ENCODE data around the gene FBXW2. TPM values are rescaled to one million over a fixed set of nuclear protein-coding genes. Genes with fewer than 3 reads are reported as not detected.

FBXW2 gene
- total RNA-seq, 1 experiment from 2014 or later, result 69.6 TPM

GRCh38 chr9:120714846-120715388 is 78.3 kb downstream of the FBXW2 start:
- peak overlapping the region; percentile 69 for H3K27ac ChIP-seq
- no peaks in the 10 kb centered on the region for H3K9me3 ChIP-seq (ENCODE audit: insufficient read depth, low read depth)
- ChIA-PET CTCF (interaction anchor here (1.0 kb wide), 2 partner anchors 41 to 95 kb away, joined by 5 to 9 read pairs; no protein-coding TSS in a partner anchor), POLR2A (ENCODE audit: unreplicated experiment) (interaction anchor here (0.6 to 2.0 kb wide), 5 partner anchors 9 to 93 kb away, joined by 3 to 39 read pairs (median 7); no protein-coding TSS in a partner anchor)
- no peak for DNase-seq
- intact Hi-C loops (cut with micrococcal nuclease; ENCODE audit: unreplicated experiment), result loop anchor here (1.0 to 2.0 kb wide), 3 partner anchors 15 to 94 kb away; no protein-coding TSS in a partner anchor
- peak overlapping the region; percentile 92 for H2AFZ ChIP-seq
- H3K4me2 ChIP-seq, result peak overlapping the region; percentile 91
- H3K79me2 ChIP-seq (ENCODE audit: low read depth), result peaks cover 40% of the 10 kb centered on the region
- peaks cover 28% of the 10 kb centered on the region for H3F3A ChIP-seq (ENCODE audit: insufficient read depth, low read depth)
- BruUV-seq (replicated peaks), result TSS peak; percentile 88
- H3K27me3 ChIP-seq (ENCODE audit: insufficient read depth, low read depth), result no peaks in the 10 kb centered on the region
- H3K4me1 ChIP-seq (replicated peaks; ENCODE audit: insufficient read depth), result peaks cover 70% of the 10 kb centered on the region
- H3K9me2 ChIP-seq (ENCODE audit: insufficient read depth), result no peaks in the 10 kb centered on the region
- H3K36me3 ChIP-seq (ENCODE audit: low read depth), result 0 out of 2 replicates have a peak, but pooled peaks cover 6% of the 10 kb centered on the region
- H3K4me3 ChIP-seq, result peak overlapping the region; percentile 75
- H4K20me1 ChIP-seq (ENCODE audit: insufficient read depth), result peaks cover 3% of the 10 kb centered on the region; the same call in 1 of the 2 replicates
- TF ChIP-seq EZH2 (IDR thresholded peaks at IDR 0.05; ENCODE audit: low read depth), result no peak
- TF ChIP-seq CTCF (conservative IDR thresholded peaks at IDR 0.05), result no peak

GRCh38 chr9:120714088-120714845 is 78.9 kb downstream of the FBXW2 start, which contains the start of gene MEGF9:
Gene MEGF9 (minus strand): TSS chr9:120714470. CDS start chr9:120714358, 112 bp downstream.
- ChIA-PET POLR2A (ENCODE audit: unreplicated experiment) (interaction anchor here (0.7 to 2.0 kb wide), 2 partner anchors 16 to 80 kb away, joined by 3 to 39 read pairs; no protein-coding TSS in a partner anchor), CTCF (interaction anchor here (0.6 kb wide), 1 partner anchor 21 kb away, joined by 5 read pairs; no protein-coding TSS in a partner anchor)
- BruUV-seq (replicated peaks), result no TSS peak
- Histone ChIP-seq H3F3A (ENCODE audit: insufficient read depth, low read depth) (peaks cover 28% of the 10 kb centered on the region), H3K36me3 (ENCODE audit: low read depth) (0 out of 2 replicates have a peak, but pooled peaks cover 6% of the 10 kb centered on the region), H3K4me1 (replicated peaks; ENCODE audit: insufficient read depth) (peaks cover 70% of the 10 kb centered on the region), H3K9me2 (ENCODE audit: insufficient read depth) (no peaks in the 10 kb centered on the region), H3K4me2 (peak within 1 kb of the TSS; percentile 91), H4K20me1 (ENCODE audit: insufficient read depth) (peaks cover 3% of the 10 kb centered on the region; the same call in 1 of the 2 replicates), H3K27me3 (ENCODE audit: insufficient read depth, low read depth) (no peaks in the 10 kb centered on the region), H3K9me3 (ENCODE audit: insufficient read depth, low read depth) (no peaks in the 10 kb centered on the region), H2AFZ (peak within 1 kb of the TSS; percentile 92), H3K27ac (peak within 1 kb of the TSS; percentile 69), H3K4me3 (peak within 1 kb of the TSS; percentile 75), H3K79me2 (ENCODE audit: low read depth) (peaks cover 47% of the 10 kb centered on the region)
- DNase-seq, result peak; percentile 91 to 99
- no peak for TF ChIP-seq EZH2 (IDR thresholded peaks at IDR 0.05; ENCODE audit: low read depth)
- no peak for TF ChIP-seq CTCF (conservative IDR thresholded peaks at IDR 0.05)
- intact Hi-C loops (cut with micrococcal nuclease; ENCODE audit: unreplicated experiment), result loop anchor here (2.0 kb wide), 1 partner anchor 93 kb away; no protein-coding TSS in a partner anchor
